Smooth muscle cell (in vitro differentiated cells): ENCODE measurements around the gene ROR1. TPM values are rescaled to one million over a fixed set of nuclear protein-coding genes. Genes with fewer than 3 reads are reported as not detected.

Source experiments
- DNase-seq: peaks from one replicate; lab custom pipeline; 2025; ENCODE audit not compliant: unreplicated experiment; lab: John Stamatoyannopoulos, UW
- H2AFZ ChIP-seq: fragments of 200-600 bp; sonication (generic); 2 replicates; pipeline ENCODE4 v1.6.0; 2016; ENCODE audit warnings: antibody characterized with exemption, low read depth, mild to moderate bottlenecking
- H3F3A ChIP-seq: fragments of 200-600 bp; sonication (generic); 2 replicates; pipeline ENCODE4 v1.6.0; 2017; ENCODE audit warnings: antibody characterized with exemption, low read depth
- H3K27ac ChIP-seq: fragments of 200-600 bp; sonication (generic); 2 replicates; pipeline ENCODE4 v1.5.1; 2016; ENCODE audit warnings: low read depth, mild to moderate bottlenecking
- H3K27me3 ChIP-seq: fragments of 200-600 bp; sonication (generic); 2 replicates; pipeline ENCODE4 v1.6.1; 2016; ENCODE audit warnings: low read depth, mild to moderate bottlenecking
- H3K36me3 ChIP-seq: fragments of 200-600 bp; sonication (generic); 2 replicates; pipeline ENCODE4 v1.5.1; 2016; ENCODE audit warnings: low read depth
- H3K4me1 ChIP-seq: fragments of 200-600 bp; sonication (generic); 2 replicates; pipeline ENCODE4 v1.5.1; 2016; ENCODE audit warnings: low read depth
- H3K4me2 ChIP-seq: fragments of 200-600 bp; sonication (generic); 2 replicates; pipeline ENCODE4 v1.6.0; 2016; ENCODE audit warnings: mild to moderate bottlenecking
- H3K4me3 ChIP-seq: fragments of 200-600 bp; sonication (generic); 2 replicates; pipeline ENCODE4 v1.5.1; 2016; ENCODE audit warnings: mild to moderate bottlenecking
- H3K79me2 ChIP-seq: fragments of 200-600 bp; sonication (generic); 2 replicates; pipeline ENCODE4 v1.6.0; 2016; ENCODE audit warnings: low read depth, mild to moderate bottlenecking
- H3K9ac ChIP-seq: fragments of 200-600 bp; sonication (generic); 2 replicates; pipeline ENCODE4 v1.6.0; 2016; ENCODE audit warnings: low read depth
- H3K9me3 ChIP-seq: fragments of 200-600 bp; sonication (generic); replicated peaks from 2 replicates; pipeline ENCODE4 v1.5.1; 2016; ENCODE audit warnings: low read depth
- H4K20me1 ChIP-seq: fragments of 200-600 bp; sonication (generic); 2 replicates; pipeline ENCODE4 v1.6.0; 2016; ENCODE audit warnings: low read depth
- CTCF ChIP-seq: fragments of 200-600 bp; sonication (generic); IDR thresholded peaks from 2 replicates; pipeline ENCODE4 v1.5.1; 2017; ENCODE audit warnings: borderline replicate concordance, mild to moderate bottlenecking, antibody characterized with exemption; ENCODE audit not compliant: insufficient read depth, poor library complexity, severe bottlenecking
- WGBS: methylation state at CpG from one replicate; pipeline ENCODE4 v1.1.7; 2016; ENCODE audit warnings: low lambda C conversion rate; 5-methylcytosine and 5-hydroxymethylcytosine counted together
- polyA plus RNA-seq: library from polyadenylated mRNA; unstranded; fragments of >200 nt; fragmentation: Nextera tagmentation; extraction: Ambion mirVana; gene quantifications from 2 replicates; pipeline ENCODE4 v1.2.1, GENCODE V29; 2016
- total RNA-seq: library from RNA; depleted of rRNA; stranded (reverse); fragments of >200 nt; gene quantifications from 2 replicates; pipeline ENCODE4 v1.2.3, GENCODE V29; 2014

ROR1 gene
- total and polyA plus RNA-seq, 2 experiments from 2014 or later: 3.3 to 7.2 TPM

- Histone ChIP-seq H3K4me2 (no peak overlapping the region), H3K4me1 (peaks cover 27% of the 10 kb centered on the region)
These were observed 268.7 kb downstream of the ROR1 start for GRCh38 chr1:64042331-64043100.

GRCh38 chr1:64043288-64043687 is 269.5 kb downstream of the ROR1 start:
- no peak for TF ChIP-seq CTCF
- Histone ChIP-seq H3K79me2 (no peaks in the 10 kb centered on the region), H3K4me3 (no peak overlapping the region), H2AFZ (no peak overlapping the region), H3K27ac (peak overlapping the region; percentile 41), H3K9me3 (no peaks in the 10 kb centered on the region), H3K9ac (no peak overlapping the region), H3K4me2 (no peak overlapping the region), H4K20me1 (no peaks in the 10 kb centered on the region), H3K27me3 (peaks cover 6% of the 10 kb centered on the region), H3K4me1 (peaks cover 27% of the 10 kb centered on the region), H3F3A (peaks cover 8% of the 10 kb centered on the region), H3K36me3 (no peaks in the 10 kb centered on the region)
- WGBS: 65% methylated on average over 2 of the region's 2 CpGs
- DNase-seq: no peak

More at GRCh38 chr1:64042331-64043100, 268.7 kb downstream of the ROR1 start:
- TF ChIP-seq CTCF: no peak
- peaks cover 8% of the 10 kb centered on the region for H3F3A ChIP-seq
- no peak overlapping the region for H2AFZ ChIP-seq
- peaks cover 2% of the 10 kb centered on the region for H3K27me3 ChIP-seq
- H4K20me1 ChIP-seq: no peaks in the 10 kb centered on the region
- no peaks in the 10 kb centered on the region for H3K9me3 ChIP-seq
- no peak overlapping the region for H3K9ac ChIP-seq
- H3K79me2 ChIP-seq: no peaks in the 10 kb centered on the region
- 73% methylated on average over 10 of the region's 10 CpGs for WGBS
- no peak overlapping the region for H3K4me3 ChIP-seq
- DNase-seq: no peak
- H3K27ac ChIP-seq: peak overlapping the region; percentile 41
- no peaks in the 10 kb centered on the region for H3K36me3 ChIP-seq

- H3K27ac ChIP-seq: peak overlapping the region; percentile 41
- peaks cover 6% of the 10 kb centered on the region for H3K27me3 ChIP-seq
- H3K4me1 ChIP-seq: peaks cover 22% of the 10 kb centered on the region
- H2AFZ ChIP-seq: no peak overlapping the region
- peaks cover 4% of the 10 kb centered on the region for H3F3A ChIP-seq
- WGBS: 10% methylated on average over 5 of the region's 5 CpGs
- no peak for DNase-seq
- TF ChIP-seq CTCF: no peak
- H4K20me1 ChIP-seq: no peaks in the 10 kb centered on the region
- H3K4me3 ChIP-seq: no peak overlapping the region
- peak overlapping the region; percentile 20 for H3K4me2 ChIP-seq
- H3K36me3 ChIP-seq: no peaks in the 10 kb centered on the region
- H3K9me3 ChIP-seq: no peaks in the 10 kb centered on the region
- H3K79me2 ChIP-seq: no peaks in the 10 kb centered on the region
- H3K9ac ChIP-seq: no peak overlapping the region
These were observed 270.2 kb downstream of the ROR1 start for GRCh38 chr1:64043976-64044375.

- WGBS: 100% methylated on average over 2 of the region's 2 CpGs
- H3K9me3 ChIP-seq: no peaks in the 10 kb centered on the region
- H3K27ac ChIP-seq: no peak overlapping the region
- DNase-seq: no peak
- H3K79me2 ChIP-seq: no peaks in the 10 kb centered on the region
- H4K20me1 ChIP-seq: no peaks in the 10 kb centered on the region
- no peak for TF ChIP-seq CTCF
- H3K36me3 ChIP-seq: no peaks in the 10 kb centered on the region
- H3K4me2 ChIP-seq: no peak overlapping the region
- H3F3A ChIP-seq: no peaks in the 10 kb centered on the region
- H3K4me1 ChIP-seq: peaks cover 11% of the 10 kb centered on the region
- H3K4me3 ChIP-seq: no peak overlapping the region
- no peak overlapping the region for H2AFZ ChIP-seq
- H3K9ac ChIP-seq: no peak overlapping the region
- H3K27me3 ChIP-seq: peaks cover 6% of the 10 kb centered on the region
These were observed 272.4 kb downstream of the ROR1 start for GRCh38 chr1:64046243-64046642.
